ENCODE data around the gene AKR7A2.

Gene AKR7A2

GRCh38 chr1:19325958-19326747 lies 14.2 kb upstream of the AKR7A2 start:
- no peak for DNase-seq (ENCODE audit: low spot score)

- DNase-seq (ENCODE audit: low spot score), result no peak
These were observed 13.5 kb upstream of the AKR7A2 start for GRCh38 chr1:19325368-19325957.

- no peak for DNase-seq (ENCODE audit: low spot score)
These were observed 12.7 kb upstream of the AKR7A2 start for GRCh38 chr1:19324665-19324990.

GRCh38 chr1:19323987-19324664 lies 12.2 kb upstream of the AKR7A2 start:
- no peak for DNase-seq (ENCODE audit: low spot score)

- DNase-seq (ENCODE audit: low spot score), result no peak
These were observed 10.5 kb upstream of the AKR7A2 start for GRCh38 chr1:19322481-19322880.

- DNase-seq (ENCODE audit: low spot score), result no peak
These were observed 9.1 kb upstream of the AKR7A2 start for GRCh38 chr1:19321071-19321470.

- DNase-seq (ENCODE audit: low spot score), result no peak
These were observed 7.3 kb upstream of the AKR7A2 start for GRCh38 chr1:19319196-19319595.

GRCh38 chr1:19317126-19317910 lies 5.4 kb upstream of the AKR7A2 start:
- no peak for DNase-seq (ENCODE audit: low spot score)

- DNase-seq (ENCODE audit: low spot score), result peak; percentile 76
These were observed 3.6 kb upstream of the AKR7A2 start for GRCh38 chr1:19315378-19316198.

- peak; percentile 40 for DNase-seq (ENCODE audit: low spot score)
These were observed 2.3 kb upstream of the AKR7A2 start for GRCh38 chr1:19313961-19314882.

GRCh38 chr1:19313636-19313959 lies 1.7 kb upstream of the AKR7A2 start:
- DNase-seq (ENCODE audit: low spot score), result no peak

GRCh38 chr1:19312782-19313635 lies 1.1 kb upstream of the AKR7A2 start:
- peak; percentile 44 for DNase-seq (ENCODE audit: low spot score)

GRCh38 chr1:19311503-19311930 lies 427 bp downstream of the AKR7A2 start:
- peak; percentile 38 for DNase-seq (ENCODE audit: low spot score)

GRCh38 chr1:19310720-19311502 lies 1.0 kb downstream of the AKR7A2 start:
- DNase-seq (ENCODE audit: low spot score), result no peak

GRCh38 chr1:19310061-19310460 lies 1.9 kb downstream of the AKR7A2 start:
- DNase-seq (ENCODE audit: low spot score), result no peak

GRCh38 chr1:19309123-19309813 lies 2.7 kb downstream of the AKR7A2 start:
- DNase-seq (ENCODE audit: low spot score), result no peak

- DNase-seq (ENCODE audit: low spot score), result no peak
These were observed 3.4 kb downstream of the AKR7A2 start for GRCh38 chr1:19308509-19308907.

GRCh38 chr1:19307794-19308508 lies 4.0 kb downstream of the AKR7A2 start:
- no peak for DNase-seq (ENCODE audit: low spot score)

Data from germinal center (tissue), 1 donor.